HG02970 (cell line): ENCODE measurements around the gene STOX2.
"Not testable (repeated sequence)": the region's sequence is repeated elsewhere in the genome, so short reads cannot be mapped to it uniquely, and the experiment has no call there.

Source experiments
- ATAC-seq: cut with Tn5 transposase; IDR thresholded peaks from one replicate; pipeline ENCODE4 v1.9.1; 2021; ENCODE audit warnings: mild to moderate bottlenecking, moderate library complexity, moderate number of reproducible peaks; ENCODE audit not compliant: unreplicated experiment, low FRiP score

The STOX2 gene

GRCh38 chr4:183935355-183936005, 30.4 kb downstream of the STOX2 start:
- ATAC-seq = no peak

DNA sequence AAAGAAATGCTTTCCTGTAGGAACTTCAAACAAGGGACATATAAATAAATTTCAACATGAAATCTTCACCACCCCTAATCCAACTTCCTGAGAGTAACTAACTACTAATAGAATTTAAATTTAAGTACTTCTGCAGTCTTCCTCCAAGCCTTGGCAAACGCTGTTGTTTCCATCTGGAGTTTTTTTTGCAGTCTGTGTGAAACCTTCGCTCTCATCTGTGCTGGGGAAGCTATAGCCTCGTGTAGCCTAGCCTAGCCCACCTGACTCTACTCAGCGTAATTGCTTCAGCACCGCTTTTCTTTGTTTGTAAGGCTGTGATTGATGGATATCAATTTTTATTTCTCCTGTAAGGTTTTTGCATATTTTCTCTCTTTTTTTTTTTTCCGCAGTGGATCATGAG, 30.9 kb downstream of the STOX2 start:
- no peak for ATAC-seq

DNA sequence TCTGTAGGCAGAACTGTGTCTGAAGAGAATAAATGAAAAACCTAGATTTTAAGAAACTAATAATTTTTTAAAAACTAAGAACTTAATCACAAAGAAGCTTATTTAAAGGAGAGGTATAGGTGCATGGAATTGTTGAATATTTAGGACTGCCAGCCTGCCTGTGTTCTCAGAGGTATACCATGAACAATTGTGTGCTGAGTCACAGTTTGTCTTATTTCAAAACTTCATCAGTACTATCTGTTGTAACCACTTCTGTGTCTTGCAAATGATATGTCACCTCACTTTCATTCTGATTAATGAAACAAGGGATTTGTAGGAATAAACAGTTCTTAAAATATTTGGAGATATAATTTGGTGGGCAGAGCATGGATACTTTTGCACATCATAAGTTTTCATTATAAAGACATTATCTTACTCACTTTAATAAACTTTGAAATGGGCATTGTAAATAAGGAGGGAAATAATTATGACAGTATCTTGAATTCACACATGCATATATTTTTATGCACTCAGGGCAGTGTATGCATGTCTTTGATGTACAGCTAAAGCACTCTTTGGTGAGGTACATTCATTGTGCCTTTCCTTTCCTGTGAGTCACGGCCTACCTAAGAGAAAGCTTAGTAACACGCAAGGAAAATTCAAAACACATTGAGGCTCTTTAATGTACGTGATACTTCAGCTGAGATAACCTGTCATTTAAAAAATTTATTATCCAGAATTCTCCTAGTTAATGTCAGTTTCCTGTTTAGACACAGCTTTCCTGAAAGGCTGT, 31.7 kb downstream of the STOX2 start:
- no peak for ATAC-seq

DNA sequence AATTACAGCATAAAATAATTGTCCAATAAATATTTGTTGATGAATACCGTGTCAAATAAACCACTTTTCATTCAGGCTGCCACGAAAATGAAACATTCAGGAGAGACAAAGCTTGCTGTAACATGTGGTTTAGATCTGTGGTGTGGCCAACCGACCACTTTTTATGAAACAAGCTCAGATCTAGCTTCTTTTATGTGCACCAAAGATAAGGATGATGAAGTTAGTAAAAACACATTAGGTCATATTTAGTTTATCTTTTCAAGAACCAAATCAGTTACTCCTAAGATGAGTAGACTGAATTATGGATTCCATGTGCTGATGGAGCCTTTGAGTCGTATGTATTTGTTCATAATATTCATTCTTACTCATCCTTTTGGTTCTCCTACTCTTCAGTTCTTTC, 35.8 kb downstream of the STOX2 start:
- ATAC-seq = no peak

DNA sequence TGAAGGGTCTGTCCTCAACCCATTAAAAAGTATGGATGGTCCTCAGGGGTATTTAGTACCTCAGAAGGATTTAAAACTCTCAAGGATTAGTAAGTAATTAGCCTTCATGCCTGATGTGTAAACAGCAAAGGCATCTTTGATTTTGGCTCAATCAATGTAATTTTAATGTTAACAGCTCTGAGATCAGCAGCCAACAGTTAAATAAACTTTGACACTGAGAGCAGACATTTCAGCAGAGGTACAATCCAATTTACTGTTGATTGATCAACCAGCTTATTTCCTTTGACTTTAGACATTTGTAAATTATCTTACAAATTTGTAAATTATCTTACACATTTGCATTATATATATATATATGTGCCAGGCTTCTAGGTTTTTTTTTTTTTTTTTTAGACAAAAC, 36.9 kb downstream of the STOX2 start:
- no peak for ATAC-seq

DNA sequence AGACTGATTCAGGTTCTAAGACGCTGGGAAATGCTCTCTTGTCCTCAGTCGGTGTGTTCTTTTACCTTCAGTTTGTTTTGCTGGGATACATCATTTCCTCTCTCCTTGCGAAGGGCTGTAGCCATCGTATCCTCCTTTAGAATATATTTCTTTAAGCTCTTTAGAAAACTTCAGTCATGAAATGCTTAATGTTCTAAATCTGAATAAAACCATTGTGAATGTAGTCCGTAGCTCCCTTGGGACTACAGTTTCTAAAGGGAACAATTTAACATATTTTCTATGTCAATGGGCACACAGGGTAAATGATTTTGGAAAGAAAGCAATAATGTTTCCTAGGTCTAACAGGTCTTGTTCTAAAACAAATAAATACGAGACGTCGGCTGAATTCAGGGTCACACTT, 40.6 kb downstream of the STOX2 start:
- no peak for ATAC-seq

DNA sequence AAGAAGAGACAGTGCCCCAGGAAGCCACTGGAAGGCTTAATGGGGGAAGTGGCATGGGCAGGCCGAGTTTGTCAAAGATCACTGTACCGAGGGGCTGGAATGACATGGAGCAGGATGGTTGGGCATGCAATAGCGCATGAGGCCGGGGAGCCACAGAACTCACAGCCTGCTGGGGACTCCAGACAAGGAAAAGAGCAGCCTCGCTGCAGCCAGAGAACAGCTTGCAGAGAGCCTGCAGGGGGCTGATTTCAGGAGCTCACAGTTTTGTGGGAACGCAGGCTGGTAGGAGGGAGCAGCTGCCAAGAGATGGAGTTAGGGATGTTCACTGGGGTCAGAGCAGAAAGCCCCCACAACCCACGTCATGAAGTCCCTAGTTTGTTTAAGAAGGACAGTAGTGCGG, 45.4 kb downstream of the STOX2 start:
- ATAC-seq = no peak

- ATAC-seq = not testable (repeated sequence)
Observed at GRCh38 chr4:183952652-183953051, 47.5 kb downstream of the STOX2 start.

- ATAC-seq = no peak
Observed at GRCh38 chr4:183959319-183960045, 54.4 kb downstream of the STOX2 start.

GRCh38 chr4:183960046-183960420, 54.9 kb downstream of the STOX2 start:
- no peak for ATAC-seq

DNA sequence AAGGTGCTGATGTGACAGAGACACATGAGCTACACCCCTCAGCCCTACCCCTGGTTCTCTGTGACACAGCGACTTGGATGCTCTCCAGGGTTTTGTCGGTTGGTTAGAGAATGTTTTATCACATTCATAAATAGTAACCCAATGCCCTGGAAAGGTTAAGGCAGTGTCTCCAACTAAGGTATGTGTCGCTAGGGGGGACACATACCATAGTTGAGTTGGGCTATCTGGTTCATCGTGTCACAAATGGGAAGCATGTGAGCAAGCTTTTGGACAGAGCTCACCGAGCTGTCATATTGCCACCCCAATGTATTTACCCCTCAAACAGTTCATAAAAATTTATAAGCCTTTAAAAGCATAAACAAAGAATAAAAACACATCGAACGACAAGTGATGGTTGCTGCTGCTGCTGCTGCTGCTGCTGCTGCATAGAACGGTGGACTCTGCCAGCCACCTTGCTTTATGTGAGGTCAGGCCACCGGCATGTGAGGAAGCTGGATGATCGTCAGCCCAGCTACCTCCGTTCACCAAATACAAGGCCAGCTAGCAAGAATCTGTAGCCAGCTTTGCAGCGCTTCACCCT, 55.9 kb downstream of the STOX2 start:
- ATAC-seq = no peak

DNA sequence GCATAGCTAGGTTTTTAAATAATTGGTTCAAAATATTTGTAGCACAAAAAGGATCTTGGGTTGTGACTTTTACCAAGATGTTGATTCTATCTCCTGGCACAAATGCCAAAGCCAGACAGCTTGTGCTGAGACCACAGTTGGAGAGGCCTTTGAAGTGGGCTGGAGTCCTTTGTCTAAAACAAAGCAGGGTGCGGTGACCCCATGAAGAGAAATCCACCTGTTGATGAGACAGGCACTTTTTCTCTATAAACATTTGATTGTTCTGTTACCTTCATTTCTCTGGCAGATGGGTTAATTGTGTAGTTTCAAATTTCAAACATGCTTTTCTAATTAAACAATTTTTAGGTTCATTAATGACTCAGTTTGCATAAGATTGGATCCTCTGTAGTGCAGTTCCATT, 56.7 kb downstream of the STOX2 start:
- ATAC-seq = no peak

- no peak for ATAC-seq
Observed at GRCh38 chr4:183962419-183962818, 57.3 kb downstream of the STOX2 start.

GRCh38 chr4:183966371-183966770, 61.3 kb downstream of the STOX2 start:
- ATAC-seq = no peak

GRCh38 chr4:183967266-183967665, 62.2 kb downstream of the STOX2 start:
- ATAC-seq = no peak

- no peak for ATAC-seq
Observed at GRCh38 chr4:183968502-183968901, 63.4 kb downstream of the STOX2 start.

DNA sequence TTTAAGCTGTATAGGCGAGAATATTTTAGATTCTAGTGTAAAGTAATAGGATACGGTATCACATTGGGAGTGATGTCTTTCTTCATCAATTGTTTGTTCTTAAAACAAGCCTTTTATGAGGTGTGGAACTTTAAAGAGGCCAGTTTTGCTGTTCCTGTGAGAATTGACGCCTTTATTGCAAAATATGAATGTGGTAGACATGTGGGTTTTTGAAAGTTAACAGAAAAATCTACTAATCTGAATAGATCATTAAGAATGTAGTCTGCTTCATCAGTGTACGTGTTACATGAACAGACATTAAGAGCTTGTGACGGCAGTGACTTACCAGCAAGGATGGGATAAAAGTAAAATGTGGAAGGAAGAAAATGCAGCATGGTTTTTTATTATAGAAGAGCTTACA, 63.8 kb downstream of the STOX2 start:
- ATAC-seq = no peak

GRCh38 chr4:183969596-183969995, 64.5 kb downstream of the STOX2 start:
- ATAC-seq = no peak

DNA sequence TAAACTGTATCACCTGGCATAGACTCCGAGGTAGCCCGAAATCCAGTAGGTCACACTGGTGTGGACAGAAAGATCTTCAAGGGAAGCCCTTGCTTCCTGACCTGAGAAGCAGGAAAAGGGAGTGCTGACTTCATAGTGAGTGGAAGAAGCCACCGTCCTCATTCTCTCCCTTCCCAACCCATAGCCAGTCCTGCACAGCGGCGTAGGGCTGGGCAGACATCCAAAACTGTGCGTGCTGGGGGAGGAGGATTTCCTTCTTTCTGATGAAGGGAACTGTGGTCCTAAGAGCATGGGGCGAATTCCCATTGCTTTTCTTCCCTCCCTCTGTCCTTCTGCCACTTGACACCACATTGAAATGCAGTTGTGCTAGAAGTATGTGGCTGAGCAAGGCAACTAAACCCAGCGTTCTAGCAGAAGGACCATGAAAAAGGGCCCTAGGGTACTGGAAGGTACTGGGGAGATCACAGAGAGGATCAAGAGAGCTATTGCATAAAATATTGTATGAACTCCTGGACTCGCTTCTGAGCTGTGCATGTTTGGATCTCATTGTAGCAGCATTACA, 66.9 kb downstream of the STOX2 start:
- no peak for ATAC-seq

- no peak for ATAC-seq
Observed at GRCh38 chr4:183977707-183978106, 72.6 kb downstream of the STOX2 start.

DNA sequence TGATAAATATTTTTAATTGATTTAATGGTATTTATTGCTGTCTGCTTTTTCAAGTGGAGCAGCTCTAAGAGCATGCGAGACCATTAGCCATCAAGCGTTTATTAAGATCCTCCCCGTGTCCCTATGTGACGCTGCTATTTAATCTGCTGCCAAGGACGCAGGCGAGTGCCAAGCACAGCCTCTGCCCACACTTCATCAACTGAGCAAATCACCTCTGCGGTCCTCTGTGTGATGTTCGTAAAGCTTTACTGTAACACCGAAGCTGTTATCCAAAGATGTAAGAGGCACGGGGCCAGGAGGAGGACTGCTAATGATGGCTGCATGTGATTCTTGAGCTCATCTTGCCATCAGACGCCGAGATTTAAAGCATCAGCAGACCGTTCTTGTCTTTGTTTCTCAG, 79.5 kb downstream of the STOX2 start:
- ATAC-seq = no peak
